ENCODE results near the gene SCN2A.
A peak's percentile ranks its signal among the peaks of the same experiment; 100 is the strongest.
"Not testable (repeated sequence)": the region's sequence is repeated elsewhere in the genome, so short reads cannot be mapped to it uniquely, and the experiment has no call there.

The SCN2A gene

DNA sequence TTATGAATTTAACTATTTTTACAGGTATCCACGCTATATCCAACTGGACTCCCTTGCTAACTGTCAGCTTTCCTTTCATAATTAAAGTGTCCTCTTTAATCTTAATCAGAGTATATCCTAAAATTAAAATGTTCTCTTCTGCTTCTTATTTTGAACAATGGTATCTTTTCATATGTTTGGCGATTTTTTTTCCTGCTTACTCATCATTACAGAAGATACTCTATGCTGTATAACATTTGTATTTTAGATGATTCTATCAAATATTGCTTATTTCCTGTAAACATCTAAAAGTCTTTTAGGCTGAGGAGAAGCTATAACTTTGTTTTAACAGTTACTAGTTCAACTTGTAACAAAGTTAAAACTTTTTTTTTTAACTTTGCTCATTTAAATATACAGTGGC lies 17.4 kb downstream of the SCN2A start:
- DNase-seq, result no peak

GRCh38 chr2:165260347-165260746 lies 21.1 kb downstream of the SCN2A start:
- DNase-seq, result not testable (repeated sequence)

- no peak for DNase-seq
Measured at GRCh38 chr2:165268754-165269153, 29.5 kb downstream of the SCN2A start.

- DNase-seq, result no peak
Measured at GRCh38 chr2:165273176-165273575, 34.0 kb downstream of the SCN2A start.

- DNase-seq, result no peak
Measured at GRCh38 chr2:165274698-165275097, 35.5 kb downstream of the SCN2A start.

- DNase-seq, result no peak
Measured at GRCh38 chr2:165275932-165276331, 36.7 kb downstream of the SCN2A start.

DNA sequence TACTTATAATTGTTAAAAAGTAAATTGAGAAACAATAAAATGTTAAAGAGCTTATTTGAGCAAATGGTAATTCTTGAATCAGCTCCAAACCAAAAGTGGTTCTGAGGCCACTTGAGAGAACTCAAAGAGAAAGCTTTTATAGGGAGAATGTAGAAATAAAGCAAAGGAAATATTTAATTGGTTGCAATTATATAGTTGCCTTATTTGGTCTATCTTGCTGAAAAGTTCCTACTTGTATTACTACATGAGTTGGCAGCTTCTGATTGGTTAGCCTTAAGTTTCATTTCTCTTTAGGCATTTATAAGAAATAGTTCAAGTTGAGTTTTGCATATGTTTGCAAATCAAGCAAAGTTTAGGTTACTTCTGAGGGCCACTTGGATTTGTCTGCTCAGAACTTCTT lies 38.1 kb downstream of the SCN2A start:
- no peak for DNase-seq

- no peak for DNase-seq
Measured at GRCh38 chr2:165277860-165278656, 38.8 kb downstream of the SCN2A start.

DNA sequence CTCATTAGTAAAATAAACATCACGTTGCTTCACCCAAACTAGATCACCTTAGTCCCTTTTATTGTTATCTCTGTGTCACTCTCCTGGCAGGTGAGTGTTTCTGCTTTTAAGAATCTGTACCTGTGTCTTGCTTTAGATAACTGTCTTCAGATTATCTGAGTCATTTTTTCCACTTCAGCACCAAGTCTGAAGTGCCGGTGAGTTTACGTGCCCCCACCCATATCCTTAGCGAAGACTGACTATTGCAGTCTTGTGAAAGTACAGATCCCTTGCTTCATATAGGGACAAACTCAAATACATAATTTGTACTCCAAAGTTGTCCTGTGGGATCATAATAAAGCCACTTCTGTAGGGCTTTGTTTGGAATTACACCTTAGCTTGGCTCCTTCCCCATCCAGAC lies 41.1 kb downstream of the SCN2A start:
- no peak for DNase-seq

GRCh38 chr2:165281387-165281786 lies 42.2 kb downstream of the SCN2A start:
- DNase-seq, result no peak

DNA sequence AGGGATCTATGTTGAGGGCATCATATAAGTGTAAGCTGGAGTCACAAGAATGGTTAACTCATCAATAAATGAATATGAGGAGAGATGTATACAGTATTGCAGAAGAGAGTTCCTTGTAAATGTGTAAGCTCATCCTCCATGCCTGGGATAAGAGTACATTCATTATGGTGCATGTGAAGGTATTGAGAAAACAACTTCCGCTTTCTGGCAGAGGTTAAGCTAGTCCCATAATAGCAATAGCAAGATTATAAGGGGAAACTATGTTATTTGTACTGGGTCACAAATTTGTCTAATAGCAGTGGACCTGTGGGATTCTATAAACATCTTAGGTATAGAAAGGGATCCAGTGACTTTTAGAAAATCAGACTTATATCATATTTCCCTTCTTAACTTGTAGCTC lies 44.1 kb downstream of the SCN2A start:
- DNase-seq, result no peak

DNA sequence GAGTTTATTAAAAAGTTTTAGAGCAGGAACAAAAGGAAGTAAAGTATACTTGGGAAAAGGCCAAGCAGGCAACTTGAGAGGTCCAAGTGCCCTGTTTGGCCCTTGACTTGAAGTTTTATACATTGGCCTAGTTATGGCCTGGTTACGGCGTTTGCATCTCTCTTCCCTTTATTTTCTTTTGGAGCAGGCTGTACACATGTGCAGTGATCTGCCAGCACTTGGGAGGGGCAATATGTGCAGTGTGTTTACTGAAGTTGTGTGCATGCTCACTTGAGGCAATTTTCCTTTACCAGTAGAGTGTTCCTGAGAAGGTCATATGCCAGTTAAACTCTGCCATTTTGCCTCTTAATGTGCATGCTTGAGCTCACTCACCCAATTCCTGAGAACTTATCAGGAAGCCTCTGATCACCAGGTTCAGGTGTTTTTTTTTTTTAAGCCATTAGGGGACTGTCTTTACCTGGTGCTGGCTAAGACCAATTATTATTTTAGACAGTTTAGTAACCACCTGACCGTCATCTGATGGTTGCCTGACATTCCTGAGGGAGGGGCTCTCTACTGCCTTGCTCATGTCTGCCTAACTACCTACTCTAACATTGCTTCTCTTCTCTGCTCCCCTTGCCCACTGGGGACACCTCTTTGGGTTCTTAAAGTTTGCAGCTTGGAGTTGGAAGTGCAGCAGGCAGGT lies 48.0 kb downstream of the SCN2A start:
- DNase-seq, result no peak

DNA sequence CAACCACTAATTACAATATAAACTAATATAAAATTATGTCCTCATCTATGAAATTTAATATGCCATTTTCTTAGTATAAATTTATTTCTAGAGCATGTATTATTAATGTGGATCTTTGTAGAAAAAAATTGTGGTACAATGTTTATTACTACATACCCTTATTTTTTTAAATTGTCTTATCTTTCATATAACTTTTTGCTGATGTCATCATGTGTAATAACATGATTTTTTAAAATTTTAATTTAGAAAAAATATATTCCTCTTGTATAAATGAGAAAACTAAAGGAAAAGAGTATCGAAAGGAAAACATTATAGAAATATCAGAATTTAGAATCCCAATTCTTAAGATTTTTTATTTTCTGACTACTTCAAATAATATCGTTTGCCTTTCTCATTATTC lies 49.9 kb downstream of the SCN2A start:
- DNase-seq, result no peak

DNA sequence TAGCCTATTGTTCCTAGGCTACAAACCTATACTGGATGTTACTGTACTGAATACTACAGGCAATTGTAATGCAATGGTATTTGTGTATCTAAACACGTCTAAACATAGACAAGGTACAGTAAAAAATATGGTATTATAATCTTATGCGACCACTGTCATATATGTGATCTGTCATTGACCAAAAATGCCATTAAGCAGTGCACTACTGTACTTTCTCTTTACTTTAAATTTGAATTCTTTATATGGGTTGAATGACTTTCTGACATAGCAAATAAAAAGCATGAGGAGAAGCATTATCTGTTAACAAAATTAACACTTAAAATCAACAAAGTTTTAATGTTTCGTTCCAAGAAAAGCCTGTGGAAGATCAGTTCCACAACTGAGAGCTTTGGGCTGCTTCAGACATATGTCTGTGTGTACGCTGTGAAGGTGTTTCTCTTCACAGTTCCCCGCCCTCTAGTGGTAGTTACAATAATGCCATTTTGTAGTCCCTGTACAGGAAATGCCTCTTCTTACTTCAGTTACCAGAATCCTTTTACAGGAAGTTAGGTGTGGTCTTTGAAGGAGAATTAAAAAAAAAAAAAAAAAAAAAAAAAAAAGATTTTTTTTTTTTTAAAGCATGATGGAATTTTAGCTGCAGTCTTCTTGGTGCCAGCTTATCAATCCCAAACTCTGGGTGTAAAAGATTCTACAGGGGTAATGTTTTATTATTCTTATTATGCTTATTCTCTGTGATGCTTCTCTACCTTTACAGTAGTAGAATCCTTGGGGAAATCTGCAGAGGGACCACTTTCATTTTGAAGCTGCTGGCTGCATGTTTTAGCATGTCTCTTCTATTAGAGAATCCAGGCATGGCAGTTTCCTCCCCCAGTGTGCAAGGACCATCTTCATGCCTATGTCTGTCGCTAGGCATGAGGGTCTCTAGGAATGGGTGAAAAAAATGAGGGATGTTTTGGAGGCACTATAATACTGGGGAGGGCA lies 54.5 kb downstream of the SCN2A start:
- peak; percentile 88 for DNase-seq

GRCh38 chr2:165294912-165295311 lies 55.7 kb downstream of the SCN2A start:
- DNase-seq, result no peak

- no peak for DNase-seq
Measured at GRCh38 chr2:165295643-165296042, 56.4 kb downstream of the SCN2A start.

- DNase-seq, result no peak
Measured at GRCh38 chr2:165305391-165306096, 66.3 kb downstream of the SCN2A start.

DNA sequence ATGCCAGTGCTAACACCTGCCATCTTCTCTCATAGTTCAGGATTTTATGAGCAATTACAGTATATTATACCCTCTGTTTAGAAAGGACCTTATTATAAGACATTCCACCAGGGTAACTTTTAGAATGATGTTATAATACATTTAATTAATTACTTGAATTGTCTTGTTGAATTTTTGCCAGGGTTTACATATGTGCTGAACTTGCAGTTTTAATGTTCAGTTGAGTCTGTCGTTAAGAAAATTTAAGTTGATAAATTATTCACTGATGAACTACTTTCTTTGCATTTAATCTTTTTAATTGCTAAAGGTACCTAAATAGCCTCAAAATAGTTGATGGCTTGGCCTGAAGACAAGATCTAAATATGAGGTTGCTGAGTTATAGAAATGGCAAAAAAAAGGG lies 68.1 kb downstream of the SCN2A start:
- no peak for DNase-seq

DNA sequence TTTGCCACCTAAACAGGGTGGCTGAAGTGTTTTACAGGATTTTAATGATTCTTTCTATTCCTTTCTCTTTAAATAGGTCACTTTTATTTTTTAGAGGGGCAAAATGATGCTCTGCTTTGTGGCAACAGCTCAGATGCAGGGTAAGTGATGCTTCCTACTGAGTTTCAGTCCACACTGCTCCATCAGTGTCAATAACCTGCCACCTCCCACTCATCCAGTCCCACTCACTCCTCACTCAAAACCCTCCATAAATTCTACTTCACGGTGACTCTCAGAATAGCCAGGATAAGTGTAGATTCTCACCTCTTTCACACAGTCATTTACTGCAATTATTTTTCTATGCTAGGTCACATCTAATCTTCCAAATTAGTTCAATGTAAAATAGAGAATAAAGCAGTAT lies 72.7 kb downstream of the SCN2A start:
- no peak for DNase-seq

- DNase-seq, result no peak
Measured at GRCh38 chr2:165312999-165313398, 73.8 kb downstream of the SCN2A start.

DNA sequence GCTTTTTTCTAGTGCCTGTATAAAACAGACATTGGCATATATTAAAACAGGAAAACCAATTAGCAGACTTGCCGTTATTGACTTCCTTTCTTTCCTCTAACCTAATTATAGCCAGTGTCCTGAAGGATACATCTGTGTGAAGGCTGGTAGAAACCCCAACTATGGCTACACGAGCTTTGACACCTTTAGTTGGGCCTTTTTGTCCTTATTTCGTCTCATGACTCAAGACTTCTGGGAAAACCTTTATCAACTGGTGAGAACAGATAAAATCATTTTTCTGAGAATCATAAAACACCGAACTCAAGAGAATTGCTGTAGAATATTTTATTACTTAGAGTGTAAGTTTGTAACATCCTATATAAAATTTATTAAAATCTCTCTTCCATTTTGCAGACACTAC lies 74.3 kb downstream of the SCN2A start:
- no peak for DNase-seq

GRCh38 chr2:165328272-165328671 lies 89.1 kb downstream of the SCN2A start:
- no peak for DNase-seq

DNA sequence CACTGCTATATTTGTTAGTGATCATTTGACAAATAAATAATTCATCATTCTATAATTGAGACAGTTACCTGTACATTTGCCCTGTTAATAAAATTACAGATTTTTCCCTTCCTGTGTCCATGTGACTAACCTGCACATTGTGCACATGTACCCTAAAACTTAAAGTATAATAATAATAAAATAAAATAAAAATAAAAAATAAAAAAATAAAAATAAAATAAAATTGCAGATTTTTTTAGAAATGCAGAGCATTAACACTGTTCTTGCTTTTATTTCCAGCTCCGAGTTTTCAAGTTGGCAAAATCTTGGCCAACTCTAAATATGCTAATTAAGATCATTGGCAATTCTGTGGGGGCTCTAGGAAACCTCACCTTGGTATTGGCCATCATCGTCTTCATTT lies 105.1 kb downstream of the SCN2A start:
- not testable (repeated sequence) for DNase-seq
